NOMO-1 treated with dmso at 0.1 percent for 144 hours (cell line): ENCODE measurements around the gene ADAM12.
"Not testable (repeated sequence)": the region's sequence is repeated elsewhere in the genome, so short reads cannot be mapped to it uniquely, and the experiment has no call there.

Experiments
- DNase-seq: peaks from one replicate; lab custom pipeline; 2025; ENCODE audit not compliant: unreplicated experiment; lab: John Stamatoyannopoulos, UW

The ADAM12 gene

GRCh38 chr10:125997586-125997985, 390.7 kb downstream of the ADAM12 start:
- no peak for DNase-seq

GRCh38 chr10:125995726-125996304, 392.5 kb downstream of the ADAM12 start:
- no peak for DNase-seq

GRCh38 chr10:125994601-125995000, 393.7 kb downstream of the ADAM12 start:
- DNase-seq = no peak

GRCh38 chr10:125992254-125992653, 396.0 kb downstream of the ADAM12 start:
- DNase-seq = no peak

- DNase-seq = no peak
These were observed 396.9 kb downstream of the ADAM12 start for GRCh38 chr10:125991392-125991791.

GRCh38 chr10:125990974-125991373, 397.3 kb downstream of the ADAM12 start:
- DNase-seq = no peak

- no peak for DNase-seq
These were observed 398.5 kb downstream of the ADAM12 start for GRCh38 chr10:125989791-125990190.

- DNase-seq = no peak
These were observed 402.6 kb downstream of the ADAM12 start for GRCh38 chr10:125985557-125986240.

GRCh38 chr10:125984865-125985495, 403.3 kb downstream of the ADAM12 start:
- DNase-seq = no peak

- no peak for DNase-seq
These were observed 403.9 kb downstream of the ADAM12 start for GRCh38 chr10:125984346-125984745.

GRCh38 chr10:125983656-125984055, 404.6 kb downstream of the ADAM12 start:
- no peak for DNase-seq

GRCh38 chr10:125983161-125983560, 405.1 kb downstream of the ADAM12 start:
- DNase-seq = no peak

GRCh38 chr10:125982260-125982948, 405.9 kb downstream of the ADAM12 start:
- DNase-seq = peak; percentile 14

GRCh38 chr10:125980521-125981035, 407.7 kb downstream of the ADAM12 start:
- DNase-seq = no peak

GRCh38 chr10:125979976-125980375, 408.3 kb downstream of the ADAM12 start:
- no peak for DNase-seq

- no peak for DNase-seq
These were observed 411.2 kb downstream of the ADAM12 start for GRCh38 chr10:125976960-125977605.

GRCh38 chr10:125970077-125970630, 418.1 kb downstream of the ADAM12 start:
- not testable (repeated sequence) for DNase-seq

- DNase-seq = no peak
These were observed 420.7 kb downstream of the ADAM12 start for GRCh38 chr10:125967533-125967932.

GRCh38 chr10:125964558-125964957, 423.7 kb downstream of the ADAM12 start:
- no peak for DNase-seq
